Right kidney (tissue), 9 donors: Measurements from ENCODE around the gene C12orf56.

Source experiments
- DNase-seq: peaks from one replicate; pipeline ENCODE4 v3.0.0-alpha.2; 2016
- long read RNA-seq, 8 donors: transcript quantifications; one replicate each; lab custom pipeline, GENCODE V29; 2026

The C12orf56 gene
- long read RNA-seq, donor 1 = 0 reads
- long read RNA-seq, donor 2 = 0 reads
- long read RNA-seq, donor 3 = 0 reads
- long read RNA-seq, donor 4 = 0 reads
- long read RNA-seq, donor 5, partial matches to known transcripts = 0 of 2 reads
- long read RNA-seq, donor 5, other reads (novel, unspliced or antisense) = 0 of 2 reads
- long read RNA-seq, donor 6 = 0 reads
- long read RNA-seq, donor 7, partial matches to known transcripts = 111 of 111 reads
- long read RNA-seq, donor 7, other reads (novel, unspliced or antisense) = 0 of 111 reads
- long read RNA-seq, donor 8 = 0 reads

GRCh38 chr12:64390275-64390851 lies at the start of gene C12orf56:
Gene C12orf56, minus strand, starts transcription at chr12:64390758. Its CDS starts 193 bp downstream, at chr12:64390565.
- DNase-seq = peak; percentile 72

- no peak for DNase-seq
These were observed 49.5 kb upstream of the C12orf56 start for GRCh38 chr12:64440100-64440499.

- no peak for DNase-seq
These were observed 43.4 kb upstream of the C12orf56 start for GRCh38 chr12:64433915-64434314.

- DNase-seq = no peak
These were observed 41.2 kb upstream of the C12orf56 start for GRCh38 chr12:64431791-64432190.

- DNase-seq = no peak
These were observed 40.3 kb upstream of the C12orf56 start for GRCh38 chr12:64430886-64431285.

- DNase-seq = no peak
These were observed 38.4 kb upstream of the C12orf56 start for GRCh38 chr12:64428956-64429355.

GRCh38 chr12:64427988-64428387 lies 37.4 kb upstream of the C12orf56 start:
- no peak for DNase-seq

- DNase-seq = no peak
These were observed 29.1 kb upstream of the C12orf56 start for GRCh38 chr12:64419696-64420095.

- no peak for DNase-seq
These were observed 27.7 kb upstream of the C12orf56 start for GRCh38 chr12:64418209-64418608.

- DNase-seq = no peak
These were observed 23.3 kb upstream of the C12orf56 start for GRCh38 chr12:64413884-64414283.

GRCh38 chr12:64412459-64412858 lies 21.9 kb upstream of the C12orf56 start:
- DNase-seq = no peak

GRCh38 chr12:64411427-64411826 lies 20.9 kb upstream of the C12orf56 start:
- DNase-seq = no peak

GRCh38 chr12:64407342-64408223 lies 17.0 kb upstream of the C12orf56 start:
- DNase-seq = no peak

GRCh38 chr12:64404470-64405256 lies 14.1 kb upstream of the C12orf56 start:
- peak; percentile 98 for DNase-seq

- DNase-seq = no peak
These were observed 13.3 kb upstream of the C12orf56 start, which contains the start of gene XPOT for GRCh38 chr12:64403707-64404469. Gene XPOT, plus strand, starts transcription at chr12:64404392. Its CDS starts 5,644 bp downstream, at chr12:64410036.

GRCh38 chr12:64402181-64402580 lies 11.6 kb upstream of the C12orf56 start:
- no peak for DNase-seq

GRCh38 chr12:64400041-64400440 lies 9.5 kb upstream of the C12orf56 start:
- no peak for DNase-seq

GRCh38 chr12:64395739-64396138 lies 5.2 kb upstream of the C12orf56 start:
- DNase-seq = no peak

- DNase-seq = no peak
These were observed 1.7 kb upstream of the C12orf56 start for GRCh38 chr12:64392221-64392620.

- DNase-seq = no peak
These were observed 1.4 kb downstream of the C12orf56 start for GRCh38 chr12:64389154-64389553.

GRCh38 chr12:64387197-64387816 lies 3.3 kb downstream of the C12orf56 start:
- DNase-seq = no peak
